Thyroid gland (tissue), 4 donors: ENCODE measurements around the gene REST. TPM values are rescaled to one million over a fixed set of nuclear protein-coding genes. Genes with fewer than 3 reads are reported as not detected.

ENCODE experiments used
- DNase-seq, 2 donors: peaks; one replicate each; pipeline ENCODE4 v3.0.0-alpha.2; 2019
- H3K27ac ChIP-seq, 3 donors: fragments of 200-600 bp; sonication (generic); 1 replicate in 2 of 3; 2 replicates in 1 of 3; pipeline ENCODE4 v1.5.1; 2016 to 2019; ENCODE audit warnings: mild to moderate bottlenecking in 1 of 3, moderate library complexity in 1 of 3
- H3K27me3 ChIP-seq: fragments of 200-600 bp; sonication (generic); one replicate; pipeline ENCODE4 v1.5.1; 2019
- H3K36me3 ChIP-seq, 2 donors: fragments of 200-600 bp; sonication (generic); one replicate each; pipeline ENCODE4 v1.5.1; 2016 to 2019
- H3K4me1 ChIP-seq, 2 donors: fragments of 200-600 bp; sonication (generic); one replicate each; pipeline ENCODE4 v1.5.1; 2017 to 2019
- H3K4me3 ChIP-seq, 3 donors: fragments of 200-600 bp; sonication (generic); replicated peaks in 1 of 3; 1 replicate in 2 of 3; 2 replicates in 1 of 3; pipeline ENCODE4 v1.5.1; 2016; ENCODE audit warnings: mild to moderate bottlenecking in 1 of 3
- H3K9me3 ChIP-seq: fragments of 200-600 bp; sonication (generic); one replicate; pipeline ENCODE4 v1.5.1; 2017
- POLR2A ChIP-seq, 2 donors: fragments of 450-650 bp; IDR thresholded peaks; one replicate each; pipeline ENCODE4 v1.6.1; 2017; ENCODE audit warnings: antibody characterized with exemption in 2 of 2, mild to moderate bottlenecking in 2 of 2, moderate library complexity in 1 of 2
- WGBS, 2 donors: methylation state at CpG; one replicate each; pipeline ENCODE4 v1.1.5; 2017; 5-methylcytosine and 5-hydroxymethylcytosine counted together
- intact Hi-C: fragments of 100-400 bp; cut with DNase I; formaldehyde crosslinking; loops from one replicate; pipeline ENCODE4 v1.15.1; 2023
- total RNA-seq, 4 donors: library from RNA; depleted of rRNA; stranded (reverse); fragments of >200 nt; gene quantifications; one replicate each; pipeline ENCODE4 v1.2.3, GENCODE V29; 2016
- TF ChIP-seq, protein P1 (sequence below), 6 experiments: fragments of 200-600 bp in 3 of 6; fragments of 450-650 bp in 3 of 6; sonication (generic) in 3 of 6; IDR thresholded peaks; one replicate each; pipeline ENCODE4 v1.5.1; 2016 to 2019; ENCODE audit warnings: antibody characterized with exemption in 6 of 6, mild to moderate bottlenecking in 2 of 6, inconsistent platforms in 1 of 6, moderate library complexity in 1 of 6

Gene REST
- total RNA-seq, 4 donors from 2014 or later: 33.2 to 50.3 (median 41.1) TPM

DNA sequence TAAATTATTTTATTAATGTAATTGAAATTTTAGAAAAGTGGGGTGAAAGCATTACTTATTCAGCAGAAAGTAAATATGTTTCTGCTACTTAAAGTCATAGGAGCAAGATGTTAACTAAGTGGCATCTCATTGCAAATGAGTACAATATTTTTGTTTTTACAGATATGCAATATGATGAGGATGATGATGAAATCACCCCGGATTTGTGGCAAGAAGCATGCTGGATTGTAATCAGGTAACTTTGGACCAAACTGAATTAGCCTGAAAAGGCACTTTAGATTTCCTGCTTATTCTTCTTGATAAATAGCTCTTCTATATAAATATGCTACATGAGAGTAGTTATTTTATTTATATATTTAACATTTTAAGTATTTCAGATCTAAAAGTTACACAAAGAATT lies 78.5 kb downstream of the REST start:
- Histone ChIP-seq H3K4me1 (peaks cover 2 to 11% of the 10 kb centered on the region in 2 donors), H3K9me3 (no peaks in the 10 kb centered on the region), H3K27me3 (no peaks in the 10 kb centered on the region), H3K36me3 (peaks cover 6 to 22% of the 10 kb centered on the region in 2 donors), H3K4me3 (no peak overlapping the region), H3K27ac (no peak overlapping the region)
- TF ChIP-seq, protein P1, sequence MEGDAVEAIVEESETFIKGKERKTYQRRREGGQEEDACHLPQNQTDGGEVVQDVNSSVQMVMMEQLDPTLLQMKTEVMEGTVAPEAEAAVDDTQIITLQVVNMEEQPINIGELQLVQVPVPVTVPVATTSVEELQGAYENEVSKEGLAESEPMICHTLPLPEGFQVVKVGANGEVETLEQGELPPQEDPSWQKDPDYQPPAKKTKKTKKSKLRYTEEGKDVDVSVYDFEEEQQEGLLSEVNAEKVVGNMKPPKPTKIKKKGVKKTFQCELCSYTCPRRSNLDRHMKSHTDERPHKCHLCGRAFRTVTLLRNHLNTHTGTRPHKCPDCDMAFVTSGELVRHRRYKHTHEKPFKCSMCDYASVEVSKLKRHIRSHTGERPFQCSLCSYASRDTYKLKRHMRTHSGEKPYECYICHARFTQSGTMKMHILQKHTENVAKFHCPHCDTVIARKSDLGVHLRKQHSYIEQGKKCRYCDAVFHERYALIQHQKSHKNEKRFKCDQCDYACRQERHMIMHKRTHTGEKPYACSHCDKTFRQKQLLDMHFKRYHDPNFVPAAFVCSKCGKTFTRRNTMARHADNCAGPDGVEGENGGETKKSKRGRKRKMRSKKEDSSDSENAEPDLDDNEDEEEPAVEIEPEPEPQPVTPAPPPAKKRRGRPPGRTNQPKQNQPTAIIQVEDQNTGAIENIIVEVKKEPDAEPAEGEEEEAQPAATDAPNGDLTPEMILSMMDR (IDR thresholded peaks at IDR 0.05): no peak
- TF ChIP-seq POLR2A (IDR thresholded peaks at IDR 0.05): no peak
- intact Hi-C loops: no loop called here
- 90 to 98% methylated on average over 1 of the region's 1 CpG for WGBS, 2 donors
- DNase-seq: no peak

DNA sequence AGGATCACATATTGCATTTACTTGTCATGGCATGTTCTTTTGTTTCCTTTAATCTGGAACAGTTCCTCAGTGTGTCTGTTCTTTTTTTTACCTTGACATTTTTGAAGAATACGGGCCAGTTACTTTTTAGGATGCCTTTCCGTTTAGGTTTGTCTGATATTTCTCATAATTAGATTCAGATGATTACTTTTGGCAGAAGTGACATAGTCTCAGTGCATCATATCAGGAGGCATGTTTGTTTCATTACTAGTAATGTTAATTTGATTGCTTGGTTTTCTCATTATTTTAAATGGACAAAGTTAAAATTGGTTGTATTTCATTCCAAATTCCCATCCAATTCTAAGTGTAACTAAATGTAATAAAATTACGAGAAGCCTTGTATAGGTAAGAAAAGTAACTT lies 79.3 kb downstream of the REST start:
- DNase-seq: no peak
- Histone ChIP-seq H3K27me3 (no peaks in the 10 kb centered on the region), H3K27ac (no peak overlapping the region), H3K4me1 (peaks cover 0 to 3% of the 10 kb centered on the region in 2 donors), H3K9me3 (no peaks in the 10 kb centered on the region), H3K36me3 (peaks cover 14 to 24% of the 10 kb centered on the region in 2 donors), H3K4me3 (no peak overlapping the region)
- TF ChIP-seq, protein P1 (IDR thresholded peaks at IDR 0.05): no peak
- TF ChIP-seq POLR2A (IDR thresholded peaks at IDR 0.05): no peak
- intact Hi-C loops: no loop called here
- 94 to 97% methylated on average over 3 of the region's 3 CpGs for WGBS, 2 donors

DNA sequence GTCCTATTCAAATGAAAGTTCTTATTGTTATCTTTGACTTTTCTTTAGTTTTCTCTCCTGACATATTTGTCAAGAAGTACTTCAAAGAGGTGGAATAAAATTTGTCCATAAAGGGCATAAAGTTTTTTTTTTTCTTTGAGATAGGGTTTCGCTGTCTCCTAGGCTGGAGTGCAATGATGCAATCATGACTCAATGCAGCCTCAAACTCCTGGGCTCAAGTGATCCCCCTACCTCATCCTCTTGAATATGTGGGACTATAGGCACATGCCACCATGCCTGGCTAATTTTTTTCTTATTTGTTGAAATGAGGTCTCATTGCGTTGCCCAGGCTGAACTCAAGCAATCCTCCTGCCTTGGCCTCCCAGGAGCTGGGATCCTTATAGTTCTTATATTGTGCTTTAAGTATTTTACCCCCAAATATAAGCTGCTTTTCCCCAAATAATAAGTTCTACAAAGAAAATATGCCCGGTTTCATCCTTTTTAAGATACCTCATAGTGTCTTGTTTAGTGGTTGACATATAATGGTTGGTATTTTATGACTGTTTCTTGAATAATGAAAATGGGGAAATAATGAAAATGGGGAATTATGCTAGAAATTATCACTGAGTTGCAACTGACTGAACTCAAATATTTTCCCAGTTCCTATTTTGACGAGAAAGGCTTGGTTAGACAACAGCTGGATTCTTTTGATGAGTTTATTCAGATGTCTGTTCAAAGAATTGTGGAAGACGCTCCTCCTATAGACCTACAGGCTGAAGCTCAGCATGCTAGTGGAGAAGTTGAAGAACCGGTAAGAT lies 82.6 kb downstream of the REST start:
- Histone ChIP-seq H3K4me1 (no peaks in the 10 kb centered on the region), H3K27ac (no peak overlapping the region), H3K9me3 (no peaks in the 10 kb centered on the region), H3K4me3 (no peak overlapping the region), H3K36me3 (peaks cover 29 to 38% of the 10 kb centered on the region in 2 donors), H3K27me3 (no peaks in the 10 kb centered on the region)
- WGBS, 2 donors: 94 to 96% methylated on average over 6 of the region's 6 CpGs
- intact Hi-C loops: no loop called here
- no peak for DNase-seq
- TF ChIP-seq POLR2A (IDR thresholded peaks at IDR 0.05): no peak
- TF ChIP-seq, protein P1 (IDR thresholded peaks at IDR 0.05): no peak

DNA sequence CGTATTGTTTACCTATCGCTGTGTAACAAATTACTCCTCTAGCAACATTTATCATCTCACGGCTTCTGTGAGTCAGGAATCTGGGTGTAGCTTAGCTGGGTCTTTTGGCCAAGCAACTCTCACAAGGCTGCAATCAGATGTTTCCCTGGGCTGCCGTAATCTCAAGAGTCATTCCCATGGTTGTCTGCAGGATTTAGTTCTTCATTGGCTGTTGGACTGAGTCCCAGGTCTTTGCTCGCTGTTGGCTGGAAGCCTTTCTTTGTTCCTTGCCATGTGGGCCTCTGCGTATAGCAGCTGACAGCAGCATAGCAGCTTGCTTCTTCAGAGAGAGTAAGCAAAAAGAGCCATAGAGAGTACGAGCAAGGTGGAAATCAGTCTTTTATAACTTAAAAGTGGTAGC lies 87.8 kb downstream of the REST start:
- no peak overlapping the region for H3K27ac ChIP-seq
- WGBS, 2 donors: 69 to 78% methylated on average over 7 of the region's 7 CpGs
- H3K9me3 ChIP-seq: no peaks in the 10 kb centered on the region
- no peaks in the 10 kb centered on the region for H3K4me1 ChIP-seq
- peaks cover 37 to 45% of the 10 kb centered on the region in 2 donors for H3K36me3 ChIP-seq
- no peaks in the 10 kb centered on the region for H3K27me3 ChIP-seq
- TF ChIP-seq POLR2A (IDR thresholded peaks at IDR 0.05): no peak
- TF ChIP-seq, protein P1 (IDR thresholded peaks at IDR 0.05): no peak
- H3K4me3 ChIP-seq: no peak overlapping the region
- no peak for DNase-seq
- intact Hi-C loops: no loop called here

DNA sequence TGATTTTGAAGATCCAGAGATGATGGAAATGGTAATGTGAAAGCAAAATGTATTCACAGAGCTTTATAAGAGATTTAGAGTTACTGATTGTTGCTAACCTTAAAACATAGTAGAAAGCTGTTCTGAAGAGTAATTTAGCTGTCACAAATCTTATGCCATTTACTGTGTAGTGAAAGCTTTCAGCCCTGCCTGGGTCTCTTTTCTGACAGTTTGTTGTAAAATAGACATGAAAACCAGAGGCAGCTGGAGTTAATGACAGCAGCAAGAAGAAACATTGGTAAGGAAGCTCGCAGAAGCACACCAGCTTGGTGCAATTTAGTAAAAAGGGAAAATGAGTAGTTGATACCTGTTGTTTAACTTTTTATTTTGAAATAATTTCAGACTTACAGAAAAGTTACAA lies 92.1 kb downstream of the REST start:
- WGBS, 2 donors: 98 to 100% methylated on average over 1 of the region's 1 CpG
- DNase-seq: no peak
- TF ChIP-seq POLR2A (IDR thresholded peaks at IDR 0.05): no peak
- TF ChIP-seq, protein P1 (IDR thresholded peaks at IDR 0.05): no peak
- peaks cover 23 to 37% of the 10 kb centered on the region in 2 donors for H3K36me3 ChIP-seq
- H3K27ac ChIP-seq: no peak overlapping the region
- no peaks in the 10 kb centered on the region for H3K27me3 ChIP-seq
- no peaks in the 10 kb centered on the region for H3K4me1 ChIP-seq
- no peaks in the 10 kb centered on the region for H3K9me3 ChIP-seq
- no peak overlapping the region for H3K4me3 ChIP-seq
- intact Hi-C loops: no loop called here
